HG03064 (cell line): ENCODE measurements around the gene ZNF580.

Source experiments
- ATAC-seq: cut with Tn5 transposase; IDR thresholded peaks from one replicate; pipeline ENCODE4 v1.9.1; 2021; ENCODE audit warnings: low read depth; ENCODE audit not compliant: unreplicated experiment

Gene ZNF580

GRCh38 chr19:55656988-55657747, 16.4 kb downstream of the ZNF580 start:
- ATAC-seq: no peak

DNA sequence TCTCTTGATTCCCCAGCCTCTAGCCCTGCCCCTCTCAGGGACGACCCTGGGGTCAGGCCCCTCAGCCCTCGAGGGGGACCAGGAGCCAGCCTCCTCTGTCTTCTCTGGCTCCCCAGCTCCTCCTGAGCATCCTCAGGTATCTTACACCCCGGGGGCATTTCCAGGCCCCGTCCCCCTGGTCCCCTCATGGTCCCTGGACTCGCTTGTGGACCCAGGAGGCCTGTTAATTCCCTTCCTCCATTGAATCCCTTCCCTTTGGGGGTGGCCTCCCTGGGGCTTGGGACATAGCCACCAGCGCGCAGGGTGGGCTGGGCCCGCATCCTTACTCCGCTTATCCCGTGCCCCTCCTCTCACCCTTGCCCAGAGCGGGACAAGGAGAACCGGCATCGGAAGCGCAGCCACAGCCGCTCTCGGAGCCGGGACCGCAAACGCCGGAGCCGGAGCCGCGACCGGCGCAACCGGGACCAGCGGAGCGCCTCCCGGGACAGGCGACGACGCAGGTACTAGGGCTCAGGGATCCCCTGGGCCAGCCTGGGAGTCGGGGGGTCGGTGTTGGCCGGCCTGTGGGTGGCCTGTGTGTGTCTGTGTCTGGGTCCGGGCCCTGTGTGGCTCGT, 18.2 kb downstream of the ZNF580 start:
- ATAC-seq: no peak

- ATAC-seq: no peak
Measured at GRCh38 chr19:55659822-55660221, 19.0 kb downstream of the ZNF580 start.

- ATAC-seq: no peak
Measured at GRCh38 chr19:55660404-55660803, 19.6 kb downstream of the ZNF580 start.

- ATAC-seq: no peak
Measured at GRCh38 chr19:55660991-55661390, 20.2 kb downstream of the ZNF580 start.

DNA sequence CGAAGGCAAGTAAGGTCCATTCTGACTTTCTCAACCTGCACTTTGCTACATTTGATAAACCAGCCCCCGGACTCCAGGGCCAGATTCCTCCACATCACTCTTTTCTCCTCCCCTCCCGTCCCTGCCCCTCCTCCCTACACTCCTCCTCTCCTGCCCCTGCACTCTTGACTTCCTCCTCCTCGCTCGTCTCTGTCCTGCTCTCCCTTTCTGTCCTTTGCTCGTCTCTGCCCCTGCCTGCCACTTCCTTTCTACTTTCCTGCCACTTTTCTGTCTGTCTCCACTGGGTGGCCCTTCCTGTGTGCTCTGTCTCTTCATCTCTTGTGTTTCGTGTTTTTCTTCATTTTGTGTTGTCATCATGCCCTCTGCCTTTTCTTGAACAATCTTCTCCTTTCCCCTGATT, 21.0 kb downstream of the ZNF580 start:
- no peak for ATAC-seq

DNA sequence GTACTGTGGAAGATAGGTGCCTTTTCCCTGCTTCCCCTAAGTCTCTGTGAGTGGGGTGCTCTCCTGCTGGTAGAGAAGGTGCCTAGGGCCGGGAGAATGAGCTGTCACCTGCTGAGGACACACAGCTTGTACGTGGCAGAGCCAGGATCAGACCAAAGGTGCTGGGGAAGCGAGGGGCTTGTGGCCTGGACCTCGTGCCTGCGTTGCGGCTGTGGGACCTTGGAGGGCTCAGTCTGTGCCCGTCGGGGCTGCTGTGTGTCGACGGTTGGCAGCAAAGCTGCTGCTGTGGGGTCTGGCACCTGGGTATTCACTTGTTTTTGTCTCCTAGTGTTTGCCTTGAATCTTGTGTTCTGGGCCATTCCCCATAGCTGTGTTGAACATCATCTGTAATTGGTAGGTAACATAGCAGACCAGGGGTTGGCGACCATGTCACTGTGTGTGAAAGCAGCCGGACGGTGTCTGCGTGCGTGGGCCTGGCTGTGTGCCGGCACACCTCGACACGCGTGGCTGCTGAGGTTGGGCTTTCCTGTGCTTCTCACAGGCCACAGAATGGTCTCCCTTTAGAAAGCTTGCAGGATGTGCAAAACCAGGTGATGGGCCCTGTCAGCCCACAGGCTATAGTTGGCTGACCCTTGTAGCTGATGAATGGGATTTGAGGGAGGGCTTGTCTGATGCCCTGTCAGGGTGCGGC, 23.2 kb downstream of the ZNF580 start:
- ATAC-seq: no peak

GRCh38 chr19:55666343-55667005, 25.7 kb downstream of the ZNF580 start:
- no peak for ATAC-seq

- no peak for ATAC-seq
Measured at GRCh38 chr19:55667006-55667381, 26.2 kb downstream of the ZNF580 start.

DNA sequence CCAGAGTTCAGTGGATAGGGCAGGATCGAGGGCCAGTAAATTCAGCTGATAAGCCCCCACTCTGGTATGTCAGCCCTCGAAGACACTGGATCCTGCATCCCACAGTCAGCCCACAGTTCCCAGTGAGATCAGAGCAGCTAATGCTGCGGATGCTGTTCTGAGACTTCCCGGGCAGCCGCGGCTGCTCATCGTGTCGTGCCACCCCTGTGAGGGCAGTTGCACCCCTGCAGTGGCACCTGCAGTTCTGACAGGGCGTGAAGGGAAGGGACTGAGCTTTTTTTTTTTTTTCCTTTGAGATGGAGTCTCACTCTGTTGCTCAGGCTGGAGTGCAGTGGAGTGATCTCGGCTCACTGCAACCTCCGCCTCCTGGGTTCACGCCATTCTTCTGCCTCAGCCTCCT, 26.7 kb downstream of the ZNF580 start:
- no peak for ATAC-seq

DNA sequence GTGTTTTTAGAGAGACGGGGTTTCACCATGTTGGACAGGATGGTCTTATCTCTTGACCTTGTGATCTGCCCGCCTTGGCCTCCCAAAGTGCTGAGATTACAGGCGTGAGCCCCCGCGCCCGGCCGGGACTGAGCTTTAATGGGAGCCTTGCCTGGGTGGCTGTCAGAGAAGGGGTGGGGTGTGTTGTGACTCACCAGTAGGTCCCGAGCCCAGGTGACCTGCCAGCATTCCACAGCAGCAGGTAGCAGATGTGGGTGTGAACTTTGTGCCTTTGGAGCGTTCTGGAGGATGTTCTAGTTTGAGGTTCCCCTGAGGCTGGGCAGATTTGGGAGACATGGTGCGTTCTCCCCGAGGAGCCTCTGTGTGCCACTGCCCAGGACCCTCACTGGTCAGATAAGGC, 27.2 kb downstream of the ZNF580 start:
- ATAC-seq: no peak

- no peak for ATAC-seq
Measured at GRCh38 chr19:55668603-55669348, 28.0 kb downstream of the ZNF580 start.

DNA sequence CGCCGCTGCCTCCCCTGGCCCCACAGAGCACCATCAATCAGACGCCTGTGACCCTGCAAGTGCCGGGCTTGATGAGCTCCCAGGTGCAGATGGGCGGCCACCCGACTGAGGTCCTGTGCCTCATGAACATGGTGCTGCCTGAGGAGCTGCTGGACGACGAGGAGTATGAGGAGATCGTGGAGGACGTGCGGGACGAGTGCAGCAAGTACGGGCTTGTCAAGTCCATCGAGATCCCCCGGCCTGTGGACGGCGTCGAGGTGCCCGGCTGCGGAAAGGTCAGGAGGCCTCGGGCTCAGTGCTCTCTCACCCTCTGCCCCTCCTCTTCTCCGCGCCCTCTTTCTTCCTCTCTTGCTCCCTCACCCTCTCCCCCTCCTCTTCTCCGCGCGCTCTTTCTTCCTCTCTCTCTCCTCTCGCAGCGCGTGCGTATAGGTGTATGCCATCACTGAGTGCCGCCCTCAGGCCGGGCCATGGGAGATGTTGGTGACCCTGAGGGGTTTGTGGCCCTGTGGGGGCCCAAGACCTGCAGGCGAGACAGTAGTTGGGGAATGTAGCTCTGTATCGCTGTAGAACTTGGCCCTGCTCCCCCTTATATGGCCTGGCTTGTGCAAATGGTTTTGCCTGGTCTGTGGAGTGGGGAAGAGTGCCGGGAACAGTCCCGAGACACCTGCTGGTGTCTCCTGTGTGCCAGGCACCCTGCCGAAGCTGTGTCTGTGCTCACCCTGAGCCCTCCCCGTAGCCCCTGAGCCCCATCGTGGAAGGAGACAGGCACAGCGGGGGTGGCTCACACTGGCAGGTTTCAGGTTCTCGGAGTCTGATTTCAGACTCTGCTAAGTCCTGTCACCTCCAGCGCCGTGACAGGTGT, 28.8 kb downstream of the ZNF580 start:
- ATAC-seq: no peak

DNA sequence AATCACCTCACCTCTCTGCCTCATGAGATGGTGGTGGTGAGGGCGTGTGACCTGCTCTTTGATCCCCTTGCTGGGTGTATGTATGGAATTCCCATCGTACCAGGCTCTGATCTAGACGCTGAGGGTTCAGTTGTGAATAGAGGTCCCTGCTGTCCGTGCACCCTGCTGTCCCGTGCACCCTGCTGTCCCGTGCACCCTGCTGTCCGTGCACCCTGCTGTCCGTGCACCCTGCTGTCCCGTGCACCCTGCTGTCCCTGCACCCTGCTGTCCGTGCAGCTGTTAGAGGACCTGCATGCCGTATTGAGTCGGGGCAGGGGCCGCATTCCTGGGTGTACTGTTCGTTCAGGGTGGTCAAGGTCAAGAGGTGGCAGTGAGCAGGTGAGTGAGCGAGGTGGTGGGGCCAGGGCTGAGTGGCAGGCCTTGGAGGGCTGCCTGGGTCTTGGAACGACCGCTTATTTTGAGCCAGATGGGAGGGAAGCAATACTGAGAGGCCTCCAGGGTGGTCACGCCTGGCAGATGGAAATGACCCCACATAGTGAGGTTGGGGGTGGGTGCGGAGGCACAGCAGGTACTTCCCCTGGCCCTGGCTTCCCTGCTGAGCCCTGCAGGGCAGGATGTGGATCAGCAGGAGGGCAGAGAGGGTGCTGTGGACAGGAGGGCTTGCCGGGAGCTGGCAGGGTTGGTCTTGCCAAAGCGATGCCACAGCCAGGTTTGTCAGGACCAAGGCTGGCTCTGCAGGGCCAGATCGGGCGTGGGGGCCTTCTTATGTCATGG, 29.7 kb downstream of the ZNF580 start:
- no peak for ATAC-seq

- ATAC-seq: no peak
Measured at GRCh38 chr19:55671054-55671378, 30.2 kb downstream of the ZNF580 start.

DNA sequence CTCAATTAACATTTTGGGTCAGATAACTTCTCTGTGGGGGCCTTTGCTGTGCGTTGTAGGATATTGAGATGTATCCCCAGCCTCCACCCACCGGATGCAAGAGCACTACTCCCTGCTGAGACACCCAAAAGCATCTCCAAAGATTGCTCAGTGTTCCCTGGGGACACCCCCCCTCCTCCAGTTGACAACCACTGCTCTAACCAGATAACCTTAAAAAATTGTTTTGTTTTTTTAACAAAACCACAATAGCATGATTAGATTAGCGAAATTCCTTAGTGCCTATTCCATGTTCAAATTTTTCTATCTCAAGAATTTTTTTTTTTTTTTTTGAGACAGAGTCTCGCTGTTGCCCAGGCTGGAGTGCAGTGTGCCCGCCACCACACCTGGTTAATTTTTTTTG, 31.6 kb downstream of the ZNF580 start:
- ATAC-seq: no peak

DNA sequence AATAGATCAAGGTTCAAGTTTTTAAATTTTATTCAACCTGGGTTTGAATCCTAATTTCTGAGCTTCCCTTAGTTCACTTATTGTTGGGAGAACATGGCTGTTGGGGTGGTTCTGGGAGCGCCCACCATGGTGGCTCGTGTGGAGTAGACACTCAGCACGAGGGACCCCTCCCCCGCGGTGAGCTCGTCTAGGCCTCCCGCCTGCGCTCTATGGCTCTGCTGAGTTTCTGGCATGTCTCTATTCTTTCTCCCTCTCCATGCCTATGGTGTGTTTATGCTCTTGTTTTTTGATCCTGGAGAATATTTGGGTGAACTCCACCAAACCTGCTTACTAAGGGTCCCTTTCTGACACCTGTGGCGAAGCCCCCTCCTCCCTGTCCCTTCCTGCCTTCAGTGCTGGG, 32.7 kb downstream of the ZNF580 start:
- ATAC-seq: no peak

DNA sequence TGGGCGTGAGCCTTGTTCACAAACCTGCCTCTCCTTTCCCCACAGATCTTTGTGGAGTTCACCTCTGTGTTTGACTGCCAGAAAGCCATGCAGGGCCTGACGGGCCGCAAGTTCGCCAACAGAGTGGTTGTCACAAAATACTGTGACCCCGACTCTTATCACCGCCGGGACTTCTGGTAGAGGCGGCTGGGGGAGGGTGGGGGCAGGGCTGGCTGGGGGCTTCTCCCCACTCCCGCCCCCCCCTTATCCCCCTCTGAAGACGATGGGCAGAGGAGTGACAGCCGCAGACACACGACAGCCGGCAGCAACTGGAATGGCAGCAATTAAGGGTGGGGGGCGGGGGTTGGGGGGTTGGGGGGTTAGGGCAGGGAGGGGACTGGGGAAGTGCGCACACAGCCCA, 33.1 kb downstream of the ZNF580 start:
- ATAC-seq: no peak

- peak; percentile 3 for ATAC-seq
Measured at GRCh38 chr19:55674459-55674840, 33.6 kb downstream of the ZNF580 start.
